Right renal pelvis (tissue), 4 donors: ENCODE data around the gene SLC6A8. TPM values are rescaled to one million over a fixed set of nuclear protein-coding genes. Genes with fewer than 3 reads are reported as not detected.
"Not testable (repeated sequence)": the region's sequence is repeated elsewhere in the genome, so short reads cannot be mapped to it uniquely, and the experiment has no call there.

Source experiments
- DNase-seq, 4 donors: peaks; one replicate each; pipeline ENCODE4 v3.0.0-alpha.2; 2013; ENCODE audit warnings: low read depth in 4 of 4, low spot score in 3 of 4, missing footprints in 1 of 4
- polyA plus RNA-seq, 4 donors: library from polyadenylated mRNA; unstranded; fragments of 120-200 nt; gene quantifications; one replicate each; pipeline ENCODE4 v1.2.1, GENCODE V29; 2013; ENCODE audit not compliant: insufficient read length in 4 of 4

SLC6A8 gene
- polyA plus RNA-seq, 4 donors: 46.6 to 74.1 (median 52.6) TPM

- not testable (repeated sequence) for DNase-seq
Measured at GRCh38 chrX:153691032-153691827, 3.5 kb downstream of the SLC6A8 start.

GRCh38 chrX:153692003-153692402 lies 4.3 kb downstream of the SLC6A8 start:
- no peak for DNase-seq

- no peak for DNase-seq
Measured at GRCh38 chrX:153692611-153693156, 5.0 kb downstream of the SLC6A8 start.

- no peak for DNase-seq
Measured at GRCh38 chrX:153693216-153694086, 5.7 kb downstream of the SLC6A8 start.

- DNase-seq: not testable (repeated sequence)
Measured at GRCh38 chrX:153694256-153694655, 6.5 kb downstream of the SLC6A8 start.

- DNase-seq: no peak
Measured at GRCh38 chrX:153694687-153695270, 7.1 kb downstream of the SLC6A8 start.

- DNase-seq: no peak
Measured at GRCh38 chrX:153696100-153696499, 8.4 kb downstream of the SLC6A8 start.

GRCh38 chrX:153696538-153696937 lies 8.8 kb downstream of the SLC6A8 start:
- DNase-seq: not testable (repeated sequence)

GRCh38 chrX:153696986-153697722 lies 9.4 kb downstream of the SLC6A8 start:
- not testable (repeated sequence) for DNase-seq

- DNase-seq: no peak
Measured at GRCh38 chrX:153697924-153698865, 10.5 kb downstream of the SLC6A8 start.

GRCh38 chrX:153699210-153699783 lies 11.6 kb downstream of the SLC6A8 start:
- DNase-seq: not testable (repeated sequence)

GRCh38 chrX:153699784-153700371 lies 12.2 kb downstream of the SLC6A8 start:
- not testable (repeated sequence) for DNase-seq

- no peak for DNase-seq
Measured at GRCh38 chrX:153700376-153700945, 12.7 kb downstream of the SLC6A8 start.

GRCh38 chrX:153700967-153701366 lies 13.2 kb downstream of the SLC6A8 start:
- no peak for DNase-seq

GRCh38 chrX:153701706-153702105 lies 14.0 kb downstream of the SLC6A8 start:
- no peak for DNase-seq

GRCh38 chrX:153702336-153703035 lies 14.8 kb downstream of the SLC6A8 start:
- no peak for DNase-seq

GRCh38 chrX:153703036-153703370 lies 15.3 kb downstream of the SLC6A8 start:
- DNase-seq: no peak
